Transverse colon (tissue), 4 donors: Measurements from ENCODE around the gene SLC12A7. TPM values are rescaled to one million over a fixed set of nuclear protein-coding genes. Genes with fewer than 3 reads are reported as not detected.

Source experiments
- DNase-seq: peaks from one replicate; pipeline ENCODE4 v3.0.0-alpha.2; 2019
- H3K27ac ChIP-seq, 4 donors: fragments of 200-600 bp; sonication (generic); 2 replicates each; pipeline ENCODE4 v1.5.1; 2016 to 2018; ENCODE audit warnings: inconsistent platforms in 4 of 4
- H3K27me3 ChIP-seq: fragments of 200-600 bp; sonication (generic); 2 replicates; pipeline ENCODE4 v1.5.1; 2017; ENCODE audit warnings: inconsistent platforms
- H3K36me3 ChIP-seq, 4 donors: fragments of 200-600 bp; sonication (generic); 2 replicates each; pipeline ENCODE4 v1.5.1; 2017 to 2019; ENCODE audit warnings: inconsistent platforms in 4 of 4
- H3K4me1 ChIP-seq, 4 donors: fragments of 200-600 bp; sonication (generic); 2 replicates each; pipeline ENCODE4 v1.5.1; 2017 to 2020; ENCODE audit warnings: inconsistent platforms in 4 of 4
- H3K4me3 ChIP-seq, 4 donors: fragments of 200-600 bp; sonication (generic); 1 replicate in 1 of 4; 2 replicates in 3 of 4; pipeline versions ENCODE4 v1.5.1 to v1.6.1; 2017 to 2019; ENCODE audit warnings: inconsistent platforms in 4 of 4
- H3K9me3 ChIP-seq, 2 donors: fragments of 200-600 bp; sonication (generic); 2 replicates each; pipeline ENCODE4 v1.5.1; 2017 to 2019; ENCODE audit warnings: inconsistent platforms in 2 of 2
- EP300 ChIP-seq: sonication (generic); formaldehyde crosslinking; IDR thresholded peaks from one replicate; pipeline ENCODE4 v1.6.1; 2017; ENCODE audit warnings: antibody characterized with exemption, low read depth
- POLR2A ChIP-seq: fragments of 450-650 bp; IDR thresholded peaks from one replicate; pipeline ENCODE4 v1.6.1; 2016; ENCODE audit warnings: antibody characterized with exemption, mild to moderate bottlenecking, moderate library complexity
- POLR2AphosphoS5 ChIP-seq, 3 donors: sonication (generic); formaldehyde crosslinking; IDR thresholded peaks; one replicate each; pipeline ENCODE4 v1.6.1; 2016; ENCODE audit warnings: antibody characterized with exemption in 3 of 3
- WGBS, 2 donors: methylation state at CpG; one replicate each; pipeline ENCODE4 v1.1.5; 2018; ENCODE audit warnings: low coverage in 1 of 2; 5-methylcytosine and 5-hydroxymethylcytosine counted together
- in situ Hi-C, 4 donors: fragments of 200-750 bp; cut with MboI; loops; one replicate each; pipeline versions ENCODE4 v1.15.0 to v1.15.1; 2017; ENCODE audit warnings: low sequenced_read_pairs in 3 of 4, low pct_ligation_motif_present in 1 of 4, low pct_unique_long_range_greater_than_20kb in 1 of 4
- intact Hi-C: fragments of 100-400 bp; cut with DNase I; formaldehyde crosslinking; loops from one replicate; pipeline ENCODE4 v1.15.1; 2023; ENCODE audit warnings: low total_unique reads
- total RNA-seq, 4 donors: library from RNA; depleted of rRNA; stranded (reverse); fragments of >200 nt; gene quantifications; one replicate each; pipeline ENCODE4 v1.1.0, GENCODE V29; 2016
- TF ChIP-seq, protein P1 (sequence below), 5 experiments: fragments of 200-600 bp in 3 of 5; fragments of 450-650 bp in 2 of 5; sonication (generic) in 3 of 5; IDR thresholded peaks; 1 replicate in 2 of 5; 2 replicates in 3 of 5; pipeline ENCODE4 v1.5.1; 2016 to 2017; ENCODE audit warnings: antibody characterized with exemption in 5 of 5, inconsistent platforms in 3 of 5, mild to moderate bottlenecking in 2 of 5, moderate library complexity in 1 of 5

Gene SLC12A7
- total RNA-seq, 4 donors from 2014 or later, result 60.7 to 144 (median 61.4) TPM

DNA sequence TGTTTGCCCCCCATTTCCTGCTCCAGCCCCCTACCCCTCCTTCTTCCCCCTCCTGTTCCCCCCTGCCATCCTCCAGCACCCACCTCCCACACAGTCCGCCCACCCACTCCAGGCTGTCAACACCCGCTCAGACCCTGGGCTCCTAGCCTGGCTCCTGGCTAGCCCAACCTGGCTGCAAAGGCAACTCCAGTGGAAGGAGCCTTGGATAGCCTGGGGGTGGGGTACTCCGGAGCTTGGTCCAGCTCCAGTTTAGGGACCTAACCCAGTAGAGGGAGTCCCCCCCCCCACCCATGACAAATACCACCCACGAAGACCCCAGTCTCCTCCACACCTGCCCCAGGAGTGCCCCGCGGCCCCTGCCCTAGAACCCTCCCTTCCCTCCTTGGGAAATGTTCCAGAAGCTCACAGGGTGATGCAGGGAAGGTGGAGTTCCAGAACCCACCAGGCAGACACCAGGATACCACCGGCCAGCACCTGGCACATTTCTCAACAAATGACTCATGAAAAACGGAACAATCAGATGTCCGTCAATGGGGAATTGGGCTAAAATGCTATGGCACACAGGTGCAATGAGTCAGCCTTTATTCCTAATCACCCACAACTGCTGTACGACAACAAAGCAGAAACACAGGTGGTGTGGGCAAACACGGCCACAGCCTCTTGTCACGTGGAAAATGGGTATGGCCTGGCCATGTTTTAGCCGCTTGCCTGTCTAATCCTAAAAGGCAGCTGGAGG lies 901 bp upstream of the SLC12A7 start:
- H3K27me3 ChIP-seq, result no peaks in the 10 kb centered on the region
- H3K36me3 ChIP-seq, result no peaks in the 10 kb centered on the region
- intact Hi-C loops, result no loop called here
- 34% methylated on average over 8 of the region's 13 CpGs; no CpG with 5 or more reads in 1 of the 2 donors for WGBS, 2 donors
- TF ChIP-seq, protein P1, sequence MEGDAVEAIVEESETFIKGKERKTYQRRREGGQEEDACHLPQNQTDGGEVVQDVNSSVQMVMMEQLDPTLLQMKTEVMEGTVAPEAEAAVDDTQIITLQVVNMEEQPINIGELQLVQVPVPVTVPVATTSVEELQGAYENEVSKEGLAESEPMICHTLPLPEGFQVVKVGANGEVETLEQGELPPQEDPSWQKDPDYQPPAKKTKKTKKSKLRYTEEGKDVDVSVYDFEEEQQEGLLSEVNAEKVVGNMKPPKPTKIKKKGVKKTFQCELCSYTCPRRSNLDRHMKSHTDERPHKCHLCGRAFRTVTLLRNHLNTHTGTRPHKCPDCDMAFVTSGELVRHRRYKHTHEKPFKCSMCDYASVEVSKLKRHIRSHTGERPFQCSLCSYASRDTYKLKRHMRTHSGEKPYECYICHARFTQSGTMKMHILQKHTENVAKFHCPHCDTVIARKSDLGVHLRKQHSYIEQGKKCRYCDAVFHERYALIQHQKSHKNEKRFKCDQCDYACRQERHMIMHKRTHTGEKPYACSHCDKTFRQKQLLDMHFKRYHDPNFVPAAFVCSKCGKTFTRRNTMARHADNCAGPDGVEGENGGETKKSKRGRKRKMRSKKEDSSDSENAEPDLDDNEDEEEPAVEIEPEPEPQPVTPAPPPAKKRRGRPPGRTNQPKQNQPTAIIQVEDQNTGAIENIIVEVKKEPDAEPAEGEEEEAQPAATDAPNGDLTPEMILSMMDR (IDR thresholded peaks at IDR 0.05), result no peak
- TF ChIP-seq EP300 (no peak), POLR2A (no peak), POLR2AphosphoS5 (IDR thresholded peaks at IDR 0.05) (no peak)
- H3K4me3 ChIP-seq, result no peak overlapping the region
- DNase-seq, result no peak
- H3K27ac ChIP-seq, result no peak overlapping the region
- peaks cover 0 to 31% (median 30%) of the 10 kb centered on the region in 4 donors for H3K4me1 ChIP-seq
- H3K9me3 ChIP-seq, result no peaks in the 10 kb centered on the region
- in situ Hi-C loops, result no loop called here

DNA sequence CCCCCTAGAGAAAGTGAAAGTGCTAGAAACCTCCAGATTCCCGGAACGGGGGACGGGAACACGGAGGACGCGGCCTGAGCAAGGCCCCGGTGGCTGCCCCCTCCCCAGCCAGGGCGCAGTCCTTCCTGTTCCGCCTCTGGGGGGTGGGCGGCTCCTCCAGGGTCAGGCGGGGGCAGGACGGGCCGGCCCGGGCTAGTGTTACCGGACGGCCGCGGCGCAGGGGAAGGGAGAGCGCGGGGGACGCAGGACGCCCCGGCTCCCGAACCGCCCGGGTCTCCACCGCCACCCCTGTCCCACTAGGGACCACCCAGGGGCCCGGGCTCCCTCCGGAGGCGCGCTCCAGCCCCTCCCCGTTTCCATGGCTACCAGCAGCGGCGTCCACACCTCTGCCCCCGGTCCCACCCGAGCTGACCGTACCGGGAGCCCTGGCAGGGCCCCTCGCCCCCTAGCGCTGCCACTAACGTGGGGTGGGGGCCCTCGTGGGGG lies 579 bp downstream of the SLC12A7 start:
- TF ChIP-seq, protein P1 (IDR thresholded peaks at IDR 0.05), result no peak
- no peak for TF ChIP-seq POLR2A
- no peak for TF ChIP-seq EP300
- no peak for TF ChIP-seq POLR2AphosphoS5 (IDR thresholded peaks at IDR 0.05)

GRCh38 chr5:1110307-1111240 lies 1.3 kb downstream of the SLC12A7 start:
- no peak for DNase-seq
- intact Hi-C loops (no loop called here), in situ Hi-C loops (no loop called here)
- peaks cover 15 to 53% (median 52%) of the 10 kb centered on the region in 4 donors for H3K4me1 ChIP-seq
- H3K36me3 ChIP-seq, result no peaks in the 10 kb centered on the region
- no peaks in the 10 kb centered on the region for H3K27me3 ChIP-seq
- peak overlapping the region; percentile 80 to 94 (median 94) for H3K27ac ChIP-seq
- 27 to 60% methylated on average over 3 to 34 of the region's 35 CpGs for WGBS, 2 donors
- no peaks in the 10 kb centered on the region for H3K9me3 ChIP-seq
- H3K4me3 ChIP-seq, result peak overlapping the region; percentile 84 to 97 (median 92)
- TF ChIP-seq, protein P1 (IDR thresholded peaks at IDR 0.05), result no peak
- TF ChIP-seq EP300 (no peak), POLR2A (peak; percentile 31), POLR2AphosphoS5 (IDR thresholded peaks at IDR 0.05) (peak in 1 of 3 donors; percentile 29)

More for the DNA sequence above, 579 bp downstream of the SLC12A7 start:
- peaks cover 13 to 46% (median 45%) of the 10 kb centered on the region in 4 donors for H3K4me1 ChIP-seq
- no peak for DNase-seq
- H3K4me3 ChIP-seq, result peak overlapping the region; percentile 84 to 97 (median 92)
- no peaks in the 10 kb centered on the region for H3K36me3 ChIP-seq
- 2% methylated on average over 20 of the region's 43 CpGs; no CpG with 5 or more reads in 1 of the 2 donors for WGBS, 2 donors
- intact Hi-C loops (no loop called here), in situ Hi-C loops (no loop called here)
- no peaks in the 10 kb centered on the region for H3K27me3 ChIP-seq
- no peaks in the 10 kb centered on the region for H3K9me3 ChIP-seq
- H3K27ac ChIP-seq, result peak overlapping the region; percentile 80 to 94 (median 94)
